PC-9 (cell line): Measurements from ENCODE around the gene UVRAG. TPM values are rescaled to one million over a fixed set of nuclear protein-coding genes. Genes with fewer than 3 reads are reported as not detected.
"Not testable (repeated sequence)": the region's sequence is repeated elsewhere in the genome, so short reads cannot be mapped to it uniquely, and the experiment has no call there.

Source experiments
- BruUV-seq: library from RNA; stranded (reverse); fragments of 400-500 nt; replicated peaks from 2 replicates; lab custom pipeline; 2021; lab: Mats Ljungman, UMichigan
- CTCF ChIA-PET: fragments of 300-600 bp; sonication (Branson Sonifier 250); formaldehyde crosslinking; loops from one replicate; lab custom pipeline; 2022; ENCODE audit warnings: antibody characterized with exemption; lab: Charles Lee
- POLR2A ChIA-PET: fragments of 300-600 bp; sonication (Branson Sonifier 250); formaldehyde crosslinking; loops from one replicate; lab custom pipeline; 2022; ENCODE audit warnings: antibody characterized with exemption; ENCODE audit not compliant: unreplicated experiment; lab: Charles Lee
- DNase-seq, 2 experiments: peaks; one replicate each; pipeline versions ENCODE4 v3.0.0 to v3.0.0-alpha.2; 2015 to 2022; ENCODE audit warnings: mixed read lengths in 1 of 2
- H2AFZ ChIP-seq: fragments of 200-600 bp; sonication (generic); 2 replicates; pipeline ENCODE4 v1.8.1; 2017; ENCODE audit warnings: antibody characterized with exemption
- H3F3A ChIP-seq: fragments of 200-600 bp; sonication (generic); 2 replicates; pipeline ENCODE4 v1.8.1; 2017; ENCODE audit warnings: antibody characterized with exemption, mild to moderate bottlenecking, low read depth; ENCODE audit not compliant: insufficient read depth
- H3K27ac ChIP-seq: fragments of 200-600 bp; sonication (generic); 2 replicates; pipeline ENCODE4 v1.6.1; 2016; ENCODE audit warnings: mixed run types
- H3K27me3 ChIP-seq: fragments of 200-600 bp; sonication (generic); 2 replicates; pipeline ENCODE4 v1.6.1; 2016; ENCODE audit warnings: low read depth, mixed run types; ENCODE audit not compliant: insufficient read depth
- H3K36me3 ChIP-seq: fragments of 200-600 bp; sonication (generic); 2 replicates; pipeline ENCODE4 v1.6.1; 2016; ENCODE audit warnings: low read depth, mixed run types
- H3K4me1 ChIP-seq: fragments of 200-600 bp; sonication (generic); replicated peaks from 2 replicates; pipeline ENCODE4 v1.6.1; 2016; ENCODE audit warnings: mixed run types; ENCODE audit not compliant: insufficient read depth
- H3K4me2 ChIP-seq: fragments of 200-600 bp; sonication (generic); 2 replicates; pipeline ENCODE4 v1.6.1; 2017; ENCODE audit warnings: mixed run types
- H3K4me3 ChIP-seq: fragments of 200-600 bp; sonication (generic); 2 replicates; pipeline ENCODE4 v1.6.1; 2016; ENCODE audit warnings: mixed run types
- H3K79me2 ChIP-seq: fragments of 200-600 bp; sonication (generic); 2 replicates; pipeline ENCODE4 v1.6.1; 2017; ENCODE audit warnings: low read depth, mixed run types
- H3K9me2 ChIP-seq: fragments of 200-600 bp; sonication (generic); 2 replicates; pipeline ENCODE4 v1.8.1; 2017; ENCODE audit warnings: mild to moderate bottlenecking; ENCODE audit not compliant: insufficient read depth
- H3K9me3 ChIP-seq: fragments of 200-600 bp; sonication (generic); 2 replicates; pipeline ENCODE4 v1.8.1; 2016; ENCODE audit warnings: low read depth; ENCODE audit not compliant: insufficient read depth
- H4K20me1 ChIP-seq: fragments of 200-600 bp; sonication (generic); 2 replicates; pipeline ENCODE4 v1.8.1; 2017; ENCODE audit not compliant: insufficient read depth
- CTCF ChIP-seq: fragments of 200-600 bp; sonication (generic); conservative IDR thresholded peaks from 2 replicates; pipeline ENCODE4 v1.6.1; 2017; ENCODE audit warnings: mixed run types, antibody characterized with exemption, mild to moderate bottlenecking, moderate library complexity
- EZH2 ChIP-seq: fragments of 200-600 bp; sonication (generic); IDR thresholded peaks from 2 replicates; pipeline ENCODE4 v1.8.0; 2017; ENCODE audit warnings: antibody characterized with exemption, low read depth
- intact Hi-C: fragments of 100-400 bp; cut with micrococcal nuclease; formaldehyde crosslinking; loops from one replicate; pipeline ENCODE4 v1.10.0; 2022; ENCODE audit not compliant: unreplicated experiment
- total RNA-seq: library from RNA; stranded (reverse); gene quantifications from 2 replicates; pipeline ENCODE4 v1.2.3, GENCODE V29; 2021

UVRAG gene
- total RNA-seq, 1 experiment from 2014 or later: 20.4 TPM

GRCh38 chr11:76075716-76076115, 260.7 kb downstream of the UVRAG start:
- CTCF ChIA-PET: no interaction called here
- H3K9me3 ChIP-seq: peaks cover 4% of the 10 kb centered on the region; the same call in 1 of the 2 replicates
- no peaks in the 10 kb centered on the region for H3K27me3 ChIP-seq
- no peak for TF ChIP-seq EZH2
- TF ChIP-seq CTCF: no peak
- peaks cover 18% of the 10 kb centered on the region; the same call in 1 of the 2 replicates for H3F3A ChIP-seq
- H3K9me2 ChIP-seq: no peaks in the 10 kb centered on the region
- no peaks in the 10 kb centered on the region; the same call in 1 of the 2 replicates for H3K4me1 ChIP-seq
- intact Hi-C loops: no loop called here
- POLR2A ChIA-PET: no interaction called here
- H3K4me2 ChIP-seq: no peak overlapping the region
- H3K79me2 ChIP-seq: no peaks in the 10 kb centered on the region
- H3K36me3 ChIP-seq: no peaks in the 10 kb centered on the region
- DNase-seq: no peak
- no TSS peak for BruUV-seq
- no peak overlapping the region for H2AFZ ChIP-seq
- no peaks in the 10 kb centered on the region for H4K20me1 ChIP-seq
- no peak overlapping the region for H3K4me3 ChIP-seq
- no peak overlapping the region for H3K27ac ChIP-seq

GRCh38 chr11:76076253-76076652, 261.2 kb downstream of the UVRAG start:
- H3K36me3 ChIP-seq, H3K27me3 ChIP-seq, H3K4me1 ChIP-seq, H3K79me2 ChIP-seq, H3K27ac ChIP-seq, H4K20me1 ChIP-seq, H3K4me2 ChIP-seq, H3K9me3 ChIP-seq, H3K9me2 ChIP-seq, intact Hi-C loops, CTCF ChIA-PET, BruUV-seq, DNase-seq, POLR2A ChIA-PET, H2AFZ ChIP-seq, H3K4me3 ChIP-seq: not testable (repeated sequence)
- peaks cover 18% of the 10 kb centered on the region; the same call in 1 of the 2 replicates for H3F3A ChIP-seq

- H3K27ac ChIP-seq: no peak overlapping the region
- ChIA-PET CTCF (interaction anchor here (0.6 kb wide), 1 partner anchor 608 kb away, joined by 3 read pairs; no protein-coding TSS in a partner anchor), POLR2A (no interaction called here)
- BruUV-seq: no TSS peak
- no peaks in the 10 kb centered on the region; the same call in 1 of the 2 replicates for H3K4me1 ChIP-seq
- intact Hi-C loops: no loop called here
- H3K36me3 ChIP-seq: no peaks in the 10 kb centered on the region
- H3K4me2 ChIP-seq: no peak overlapping the region
- H3K27me3 ChIP-seq: no peaks in the 10 kb centered on the region
- peaks cover 18% of the 10 kb centered on the region; the same call in 1 of the 2 replicates for H3F3A ChIP-seq
- DNase-seq: no peak
- H3K9me2 ChIP-seq: no peaks in the 10 kb centered on the region
- peaks cover 4% of the 10 kb centered on the region; the same call in 1 of the 2 replicates for H3K9me3 ChIP-seq
- no peaks in the 10 kb centered on the region for H4K20me1 ChIP-seq
- no peak overlapping the region for H3K4me3 ChIP-seq
- no peaks in the 10 kb centered on the region for H3K79me2 ChIP-seq
- no peak overlapping the region for H2AFZ ChIP-seq
- TF ChIP-seq EZH2 (no peak), CTCF (no peak)
These were observed 261.7 kb downstream of the UVRAG start for GRCh38 chr11:76076749-76077148.
